Kasumi-1 (cell line): ENCODE measurements around the gene SEC22B.
"Not testable (repeated sequence)": the region's sequence is repeated elsewhere in the genome, so short reads cannot be mapped to it uniquely, and the experiment has no call there.

ENCODE experiments used
- DNase-seq, 2 experiments: peaks; one replicate each; lab custom pipeline; 2025; lab: John Stamatoyannopoulos, UW

Gene SEC22B

DNA sequence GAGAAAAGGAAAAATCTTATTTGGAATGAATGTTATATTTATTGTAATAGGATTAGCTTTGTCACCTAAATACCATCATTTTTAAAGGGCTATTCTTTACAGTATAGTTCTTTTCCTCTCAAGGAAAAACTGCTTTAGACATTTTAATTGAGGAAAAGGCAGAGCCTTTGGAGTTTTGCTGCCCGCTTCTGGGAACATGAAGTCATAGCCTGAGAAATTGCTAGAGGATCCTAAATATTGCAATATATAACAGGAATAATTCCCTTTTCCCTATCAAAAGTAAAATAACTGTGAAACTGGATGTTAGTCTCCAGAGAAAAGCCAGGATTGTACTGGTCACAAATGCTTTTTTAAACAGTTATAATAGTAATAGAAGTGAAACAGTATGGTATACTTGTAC lies 30.5 kb downstream of the SEC22B start:
- DNase-seq: peak in 1 of 2 experiments; percentile 7

DNA sequence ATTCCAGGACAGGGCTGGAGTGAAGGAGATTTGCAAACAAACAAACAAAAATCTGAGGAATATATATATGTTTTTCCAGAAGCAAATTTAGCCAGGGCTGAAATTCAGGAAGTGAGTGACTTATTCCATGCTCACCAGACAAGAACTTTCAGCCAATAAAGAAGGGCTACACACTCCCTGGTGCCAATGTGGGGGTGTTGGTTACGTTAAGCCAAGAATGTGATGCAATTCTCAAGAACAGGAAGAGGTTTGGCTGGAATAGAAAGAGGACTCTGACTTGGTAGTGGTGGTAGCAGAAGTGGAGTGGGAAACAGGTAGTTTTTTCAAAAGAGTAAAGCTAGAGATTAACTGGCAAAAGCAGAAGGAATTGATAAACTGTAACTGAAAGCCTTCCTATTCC lies 31.7 kb downstream of the SEC22B start:
- DNase-seq: not testable (repeated sequence)

DNA sequence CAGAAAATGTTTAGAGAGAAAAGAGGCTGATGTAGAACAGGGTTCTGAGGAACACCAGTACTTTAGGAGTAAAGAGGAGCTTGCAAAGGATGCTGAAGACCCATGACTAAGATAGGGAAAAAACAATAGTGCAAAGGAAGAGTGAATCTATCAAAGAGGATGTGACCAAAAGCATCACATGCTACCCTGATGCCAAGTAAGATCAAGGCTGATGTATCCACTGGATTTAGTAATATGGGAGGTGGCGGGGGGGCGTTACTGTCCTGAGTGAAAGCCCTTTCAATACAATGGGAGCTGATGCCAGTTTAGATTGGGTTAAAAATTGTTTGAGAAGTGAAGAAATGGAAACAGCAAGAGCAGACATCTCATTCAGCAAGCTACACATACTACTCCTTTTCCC lies 32.2 kb downstream of the SEC22B start:
- DNase-seq: not testable (repeated sequence)

DNA sequence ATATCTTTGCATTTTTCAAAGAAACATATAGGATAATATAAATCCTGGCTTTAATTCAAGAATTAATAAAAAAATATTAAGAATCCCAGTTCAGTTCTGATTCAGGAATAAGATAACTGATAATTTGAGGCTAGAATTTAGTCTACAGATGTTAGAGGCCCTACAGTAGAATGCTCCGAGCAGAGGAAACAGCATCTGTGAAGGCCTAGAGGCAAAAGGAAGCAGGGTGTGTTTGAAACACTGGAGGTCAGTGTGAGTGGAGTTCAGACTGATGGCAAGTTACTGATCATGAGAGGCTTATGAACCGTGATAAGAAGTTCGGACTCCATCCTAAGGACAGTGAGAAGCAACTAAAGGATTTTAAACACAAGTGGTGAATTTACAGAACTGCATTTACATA lies 33.0 kb downstream of the SEC22B start:
- DNase-seq: peak in 1 of 2 experiments; percentile 8

DNA sequence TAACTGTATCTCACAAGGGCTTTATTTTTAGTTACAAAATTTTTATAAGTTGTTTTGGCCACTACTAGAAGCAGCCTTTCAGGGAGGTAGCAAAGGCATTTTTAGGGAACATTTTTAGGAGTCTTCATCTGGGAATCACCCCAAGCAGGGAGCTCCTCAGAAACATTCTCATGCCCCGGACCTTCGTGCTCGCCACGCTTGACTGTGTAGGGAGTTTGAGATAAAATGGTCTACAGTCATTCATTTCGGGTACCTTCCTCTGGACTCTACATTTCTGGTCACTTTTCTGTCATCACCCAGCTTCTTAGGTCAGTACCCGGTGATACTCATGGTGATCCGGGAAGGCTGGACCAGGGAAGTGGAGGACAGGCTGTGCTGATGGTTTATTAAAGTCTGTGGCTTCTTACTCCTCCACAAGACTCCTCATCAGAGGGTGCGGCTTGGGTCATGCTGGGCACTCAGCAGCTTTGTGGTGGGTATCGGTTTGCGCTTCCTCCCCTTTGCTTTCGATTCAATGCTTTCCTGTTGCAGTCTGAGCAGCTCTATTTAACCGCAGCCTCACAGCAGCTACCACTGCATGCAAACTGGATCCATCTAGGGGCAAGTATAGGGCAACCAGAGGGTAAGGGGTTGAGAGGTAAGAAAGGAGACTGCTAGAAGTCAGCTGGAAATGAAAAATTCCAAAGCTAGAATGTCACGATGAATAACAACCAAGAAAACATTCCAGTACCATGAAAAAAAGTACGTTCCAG lies 33.6 kb downstream of the SEC22B start:
- peak; percentile 27 to 34 for DNase-seq

DNA sequence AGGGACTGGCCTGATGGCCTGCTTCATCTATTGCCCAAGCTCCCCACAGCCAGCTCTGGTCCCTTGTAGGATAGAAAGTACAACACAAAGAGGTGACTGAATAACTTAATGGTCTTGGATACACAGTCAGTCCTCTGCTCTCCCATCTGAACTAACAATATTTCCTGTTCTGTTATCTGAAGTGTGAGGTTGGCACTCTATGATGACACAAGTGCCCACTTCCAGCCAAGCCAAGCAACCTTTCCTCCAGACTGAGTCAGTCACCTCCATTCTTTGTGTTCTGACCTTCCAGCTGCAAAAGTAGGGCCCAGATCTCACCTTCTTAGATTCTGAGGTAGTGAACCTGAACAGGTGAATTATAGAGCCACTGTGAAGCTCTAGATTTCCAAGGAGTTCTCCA lies 34.5 kb downstream of the SEC22B start:
- not testable (repeated sequence) for DNase-seq

DNA sequence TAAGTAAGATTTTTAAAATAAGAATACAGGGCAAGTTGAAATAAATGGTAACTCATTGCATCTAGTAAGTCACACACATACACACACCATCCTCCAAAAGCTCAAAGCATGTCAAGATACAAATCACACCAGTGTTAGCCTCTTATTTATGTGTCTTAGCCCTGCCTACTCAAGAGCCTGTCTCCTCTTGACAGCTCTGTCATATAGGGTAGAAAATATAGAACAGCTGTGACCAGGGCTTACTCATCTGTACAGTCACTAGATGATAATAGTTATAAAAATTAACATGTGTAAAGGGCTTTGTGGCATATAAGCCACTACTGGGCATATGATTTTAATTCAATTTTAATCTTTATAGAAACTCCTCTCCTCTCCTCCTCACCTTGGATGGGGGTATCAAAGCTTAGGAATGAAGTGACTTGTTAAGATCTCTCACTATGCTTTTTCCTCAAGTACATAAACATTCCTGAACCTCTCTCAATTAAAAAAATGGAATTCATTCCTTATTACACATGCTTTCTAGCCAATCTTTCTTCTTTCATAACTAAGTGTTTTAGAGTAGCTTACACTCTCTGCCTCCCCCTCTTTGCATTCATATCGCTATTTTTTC lies 35.6 kb downstream of the SEC22B start:
- not testable (repeated sequence) for DNase-seq

DNA sequence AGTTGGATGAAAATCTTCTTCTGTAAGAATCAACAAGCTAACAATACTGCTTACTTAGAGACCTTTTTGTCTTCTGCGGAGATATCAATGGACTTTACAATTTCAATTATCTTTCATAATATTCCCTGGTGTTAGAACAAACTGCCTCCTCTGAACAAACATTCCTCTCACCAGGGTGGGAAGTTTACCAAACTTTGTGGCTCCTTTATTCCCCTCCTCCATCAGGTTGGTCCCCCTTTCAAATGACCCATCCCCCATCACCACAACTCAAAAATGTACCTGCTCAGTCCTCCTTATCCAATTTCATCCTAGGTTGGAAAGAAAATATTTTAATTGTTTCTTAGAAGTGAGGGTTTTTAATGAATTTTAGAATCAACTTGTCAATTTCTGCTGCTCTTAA lies 40.2 kb downstream of the SEC22B start:
- not testable (repeated sequence) for DNase-seq

DNA sequence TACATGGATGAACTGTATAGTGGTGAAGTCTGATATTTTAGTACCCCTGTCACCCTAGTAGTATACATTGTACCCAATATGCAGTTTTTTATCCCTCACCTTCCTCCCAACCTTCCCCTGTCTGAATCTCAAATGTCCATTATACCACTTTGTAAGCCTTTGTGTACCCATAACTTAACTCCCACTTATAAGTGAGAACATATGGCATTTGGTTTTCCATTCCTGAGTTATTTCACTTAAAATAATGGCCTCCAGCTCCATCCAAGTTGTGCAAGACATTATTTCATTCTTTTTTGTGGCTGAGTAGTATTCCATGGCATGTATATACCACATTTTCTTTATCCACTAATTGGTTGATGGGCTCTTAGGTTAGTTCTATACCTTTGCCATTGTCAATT lies 42.4 kb downstream of the SEC22B start:
- DNase-seq: not testable (repeated sequence)

DNA sequence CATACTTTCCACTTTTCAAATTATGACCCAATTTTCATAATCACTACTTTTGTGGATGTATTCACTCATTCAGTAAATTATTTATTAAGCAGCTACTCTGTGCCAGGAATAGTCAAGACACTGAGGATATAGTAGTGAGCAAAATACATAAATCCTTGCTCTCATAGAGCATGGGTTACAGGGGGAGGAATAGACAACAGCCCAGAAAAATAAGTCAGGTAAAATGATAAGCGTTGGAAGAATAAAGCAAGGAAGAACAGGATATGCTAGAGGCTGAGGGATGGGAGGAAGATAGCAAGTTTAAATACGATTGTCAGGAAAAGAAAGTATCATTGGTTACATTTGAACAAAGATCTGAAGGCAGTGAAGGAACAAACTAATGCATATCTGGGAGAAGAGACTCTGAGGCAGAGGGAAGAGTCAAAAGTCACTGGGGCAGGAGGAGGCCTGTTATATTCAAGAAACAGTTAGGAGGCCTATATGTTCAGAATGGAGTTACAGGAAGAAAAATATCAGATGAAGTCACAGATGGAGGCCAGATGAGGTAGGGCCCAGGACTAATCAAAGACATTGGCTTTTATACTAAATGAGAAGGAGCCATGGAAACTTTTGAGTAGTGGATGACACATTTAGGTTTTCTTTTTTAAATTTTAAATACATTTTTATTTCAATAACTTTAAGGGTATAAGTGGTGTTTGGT lies 42.9 kb downstream of the SEC22B start:
- peak in 1 of 2 experiments; percentile 4 for DNase-seq

DNA sequence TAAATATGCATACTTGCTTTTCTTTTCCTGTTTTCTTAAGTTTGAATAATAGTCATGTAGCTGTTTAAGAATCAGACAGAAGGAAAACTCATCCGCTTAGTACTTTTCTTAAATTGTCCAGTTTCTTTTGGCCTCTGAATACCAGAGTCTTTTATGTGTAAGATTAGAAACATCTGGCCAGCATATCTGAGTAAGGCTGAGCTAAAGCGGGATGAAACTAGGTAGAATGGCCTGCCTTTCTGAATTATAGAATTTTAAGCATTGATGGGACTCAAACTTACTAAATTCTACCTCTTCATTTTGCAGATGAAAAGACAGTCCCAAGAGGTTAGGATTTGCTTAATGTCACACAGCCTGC lies 43.9 kb downstream of the SEC22B start:
- DNase-seq: not testable (repeated sequence)

DNA sequence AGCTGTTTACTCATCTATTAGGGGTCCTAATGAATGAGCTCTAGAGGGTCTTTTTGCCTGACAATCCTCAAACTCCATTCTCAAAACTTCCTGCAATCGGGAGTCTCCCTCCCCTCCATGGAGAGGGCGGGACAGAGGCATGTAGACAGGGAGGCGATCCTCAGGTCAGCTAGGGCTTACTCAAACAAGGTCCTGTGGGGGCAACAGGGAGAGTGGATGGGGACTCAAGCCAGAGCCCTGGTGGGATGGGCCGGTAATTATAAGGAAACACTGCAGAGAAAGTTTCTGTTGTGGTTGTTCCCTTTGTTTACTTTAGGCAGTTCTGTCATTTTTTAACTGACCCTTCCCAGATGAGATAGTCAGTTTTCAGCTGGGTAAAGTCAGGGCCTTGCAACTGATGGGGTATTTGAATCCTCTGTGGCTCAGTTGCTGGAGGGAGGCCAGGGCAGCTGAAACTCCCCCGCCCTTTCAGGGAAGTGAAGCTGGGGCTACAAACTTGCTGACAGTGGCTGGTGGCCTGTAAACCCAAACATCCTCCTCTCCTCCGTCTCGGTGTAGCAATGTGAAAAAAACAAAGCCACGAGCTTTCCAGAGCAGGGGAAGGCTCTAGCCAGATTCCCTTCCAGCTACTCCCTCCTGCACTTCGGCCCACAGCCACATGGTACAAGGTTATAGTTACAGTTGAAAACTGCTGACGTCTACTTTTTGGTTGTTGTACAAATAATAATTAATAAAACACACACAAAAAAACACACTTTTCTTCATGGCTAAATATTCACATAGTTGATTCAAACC lies 44.5 kb downstream of the SEC22B start:
- DNase-seq: peak; percentile 32 to 45

DNA sequence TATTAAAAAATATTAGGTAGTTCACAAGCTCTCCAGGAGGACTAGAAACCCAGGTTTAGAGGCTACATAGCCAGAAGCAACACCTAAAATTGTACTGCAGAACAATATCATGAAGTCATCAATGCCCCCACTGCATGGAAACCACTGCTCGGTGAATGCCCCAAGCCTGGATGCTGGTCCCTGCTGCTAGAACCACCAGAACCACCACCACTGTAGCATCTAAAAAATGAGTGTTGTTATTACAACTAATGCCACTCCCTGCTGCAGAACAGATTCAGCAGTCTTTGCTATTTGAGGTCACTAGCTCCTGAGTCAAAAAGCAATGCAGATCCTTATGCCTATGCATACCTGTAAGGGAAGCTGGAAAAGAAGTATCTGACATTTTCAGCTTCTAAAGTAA lies 48.4 kb downstream of the SEC22B start:
- not testable (repeated sequence) for DNase-seq

DNA sequence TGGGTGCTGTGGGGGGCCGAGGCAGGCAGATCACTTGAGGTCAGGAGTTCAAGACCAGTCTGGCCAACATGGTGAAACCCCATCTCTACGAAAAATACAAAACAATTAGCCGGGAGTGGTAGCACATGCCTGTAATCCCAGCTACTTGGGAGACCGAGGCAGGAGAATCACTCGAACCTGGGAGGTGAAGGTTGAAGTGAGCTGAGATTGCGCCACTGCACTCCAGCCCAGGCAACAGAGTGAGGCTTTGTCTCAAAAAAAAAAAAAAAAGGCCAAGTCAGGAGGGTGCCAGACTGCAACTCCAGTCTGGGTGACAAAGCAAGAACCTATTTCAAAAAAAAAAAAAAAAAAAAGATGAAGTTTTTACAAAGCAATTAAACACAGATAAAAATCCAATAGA lies 50.1 kb downstream of the SEC22B start:
- not testable (repeated sequence) for DNase-seq

DNA sequence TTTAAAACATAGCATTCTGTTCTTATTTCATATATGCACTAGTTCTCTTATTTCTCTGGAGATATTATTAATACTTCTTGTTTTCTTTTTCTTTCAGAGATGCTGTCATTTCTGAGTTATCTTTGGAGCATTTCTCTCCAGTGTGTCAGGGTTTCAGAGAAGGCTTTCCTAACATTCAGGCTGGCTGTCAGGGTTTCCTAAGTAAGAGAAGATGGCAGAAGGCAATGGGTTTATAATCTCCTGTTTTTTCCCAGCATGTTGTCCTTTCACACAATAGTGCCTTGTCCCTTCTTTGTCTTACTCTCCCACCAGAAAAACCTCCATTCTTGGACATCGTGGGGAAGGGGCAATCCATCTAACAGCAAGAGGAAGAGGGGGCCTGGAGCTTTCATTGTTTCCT lies 51.7 kb downstream of the SEC22B start:
- not testable (repeated sequence) for DNase-seq

DNA sequence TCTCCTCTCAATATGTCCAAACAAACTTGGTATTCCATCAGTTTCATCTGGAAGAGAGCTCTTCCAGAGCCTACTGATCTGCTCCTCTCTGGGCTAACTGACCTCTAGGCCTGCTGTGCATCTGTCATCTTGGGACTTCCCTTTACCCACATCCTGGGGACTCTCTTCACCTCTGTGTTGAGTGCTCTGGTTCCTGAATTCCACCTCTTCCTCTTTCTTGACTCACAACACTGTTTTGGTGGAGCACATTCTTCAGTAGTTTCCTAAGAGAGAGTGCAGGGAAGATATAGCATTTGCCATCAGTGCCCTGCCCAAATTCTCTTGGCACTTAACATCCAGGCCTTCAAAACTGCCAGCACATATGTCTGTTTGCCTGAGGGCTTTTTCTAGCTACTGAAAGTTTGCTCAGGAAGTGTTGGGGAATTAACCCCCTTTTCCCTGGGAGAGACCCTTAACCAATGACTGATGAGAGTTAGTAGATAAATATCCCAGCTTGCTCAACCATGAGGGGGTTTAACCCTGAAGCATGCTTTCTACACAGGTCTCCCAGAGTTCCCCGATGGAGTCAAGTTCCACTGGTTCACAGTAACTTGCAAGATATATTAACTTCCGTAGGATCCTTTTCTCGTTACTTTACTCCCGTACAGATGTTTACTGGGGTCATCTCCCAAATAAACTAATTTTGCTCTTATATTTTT lies 52.4 kb downstream of the SEC22B start:
- DNase-seq: peak; percentile 54 to 66

DNA sequence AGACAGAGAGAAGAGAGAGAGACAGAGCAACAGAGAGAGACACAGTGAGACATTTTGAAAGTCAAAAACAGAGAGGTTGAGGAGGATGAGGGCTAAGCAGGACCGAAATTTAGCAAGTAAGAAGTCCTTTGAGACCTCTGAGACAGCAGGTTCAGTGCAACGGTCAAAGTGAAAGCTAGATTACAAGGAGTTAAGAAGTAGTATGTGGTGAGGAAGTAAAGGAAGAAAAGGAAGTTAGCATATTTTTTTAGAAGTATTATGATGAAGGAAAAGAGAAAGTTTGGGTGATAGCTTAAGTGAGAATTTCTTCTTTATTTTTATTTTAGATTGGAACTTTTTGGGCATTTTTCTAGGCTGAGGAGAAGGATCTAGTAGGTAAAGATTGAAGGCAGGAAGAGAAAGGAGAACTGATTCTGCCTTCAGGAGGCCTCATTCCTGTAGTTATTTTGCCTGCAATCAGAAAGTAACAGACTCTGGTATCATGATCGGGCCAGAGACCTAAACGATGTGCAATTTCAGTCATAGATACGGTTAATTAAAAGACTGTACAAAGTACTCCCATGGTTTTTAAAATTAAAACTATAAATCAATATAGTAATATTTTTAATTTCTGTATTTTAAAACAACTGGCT lies 53.9 kb downstream of the SEC22B start:
- DNase-seq: peak; percentile 30 to 32

DNA sequence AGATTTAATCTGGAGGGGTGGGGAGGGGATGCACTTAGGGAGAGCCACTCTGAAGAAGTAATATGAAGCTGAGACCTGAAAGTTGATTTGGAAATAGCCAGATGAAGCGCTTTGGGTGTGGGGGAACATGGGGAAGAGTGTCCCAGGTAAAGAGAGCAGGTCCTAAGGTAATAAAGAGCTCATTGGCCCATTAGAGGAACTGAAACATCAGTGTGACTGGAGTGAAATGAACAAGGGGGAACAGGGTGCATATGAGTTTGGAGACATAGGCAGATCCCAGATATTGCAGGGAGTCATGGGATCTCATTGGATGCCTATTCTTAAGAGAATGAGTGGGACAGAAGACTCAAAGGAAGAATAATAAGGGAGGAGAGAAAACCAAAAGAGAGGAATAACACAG lies 54.5 kb downstream of the SEC22B start:
- DNase-seq: not testable (repeated sequence)

DNA sequence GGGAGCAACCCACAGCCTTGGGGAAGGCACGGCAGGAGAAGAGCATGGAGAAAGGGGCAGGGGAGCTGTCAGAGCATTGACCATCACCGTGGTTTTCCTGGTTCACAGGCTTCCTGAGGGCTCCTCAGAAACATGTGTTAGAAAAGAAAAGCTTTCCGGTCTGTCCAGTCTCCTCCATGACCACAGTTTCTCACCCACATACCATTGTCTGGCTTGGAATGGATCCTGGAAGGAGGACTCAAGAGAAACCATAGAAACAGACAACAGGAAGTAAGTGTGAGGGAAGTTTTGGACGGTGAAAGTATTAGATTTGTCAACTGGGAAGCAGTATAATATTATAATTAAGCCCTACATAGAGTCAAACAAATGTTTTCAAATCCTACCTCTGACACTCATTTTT lies 55.8 kb downstream of the SEC22B start:
- DNase-seq: not testable (repeated sequence)

DNA sequence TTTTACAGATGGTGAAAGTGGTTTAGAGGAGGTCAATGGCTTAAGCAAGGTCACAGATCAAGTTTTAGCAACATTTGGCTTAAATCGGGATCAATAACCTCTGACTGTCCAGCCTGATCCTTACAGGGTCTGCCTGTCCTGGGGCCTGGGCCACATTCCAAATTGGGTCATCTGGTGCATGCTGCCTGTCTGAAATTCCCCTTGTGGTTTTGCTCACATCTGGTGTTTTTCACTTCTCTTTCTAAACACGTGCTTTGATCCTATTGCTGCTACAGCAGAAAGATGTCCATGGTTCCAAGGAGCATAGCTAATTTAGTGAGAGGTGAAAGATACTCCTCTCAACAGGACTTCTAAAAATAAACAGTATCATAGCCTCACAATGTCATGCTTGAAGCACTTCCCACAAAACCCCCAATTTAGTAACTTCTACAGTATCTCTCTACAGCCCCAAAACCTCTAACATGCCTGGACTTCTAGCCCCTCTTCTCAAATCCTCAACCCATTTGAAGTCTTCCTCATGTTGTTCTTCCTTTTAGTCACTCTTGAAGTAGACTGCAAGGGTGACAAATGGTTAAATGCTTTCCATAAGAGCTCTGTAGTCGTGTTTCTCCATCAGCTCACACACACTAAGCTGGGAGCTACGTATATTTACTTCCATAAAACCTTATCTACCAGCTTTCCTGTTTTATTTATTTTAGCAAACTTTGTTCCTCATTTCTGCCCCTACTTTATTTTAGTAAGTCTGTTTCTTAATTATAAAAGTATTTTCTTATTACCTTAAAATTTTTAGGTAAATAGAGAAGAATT lies 58.7 kb downstream of the SEC22B start:
- DNase-seq: peak; percentile 34 to 38
